ENCODE measurements around the gene MMP20.

Gene MMP20

GRCh38 chr11:102655547-102655946 lies 30.4 kb upstream of the MMP20 start:
- Histone ChIP-seq H3K4me1 (ENCODE audit: control insufficient read depth, insufficient read depth, low read length) (no peaks in the 10 kb centered on the region), H3K9me3 (ENCODE audit: control insufficient read depth, insufficient read depth, low read depth, low read length) (no peaks in the 10 kb centered on the region), H3K27ac (ENCODE audit: extremely low read depth, low read depth, low read length) (no peak overlapping the region), H3K4me3 (ENCODE audit: low read depth, low read length) (no peak overlapping the region), H3K36me3 (ENCODE audit: control insufficient read depth in 2 of 2, insufficient read depth in 1 of 2, low read length in 2 of 2) (no peaks in the 10 kb centered on the region)
- CTCF ChIA-PET = no interaction called here
- TF ChIP-seq KLF17 (tag by site-specific recombination; IDR thresholded peaks at IDR 0.05) = no peak
- POLR2A ChIA-PET = no interaction called here

DNA sequence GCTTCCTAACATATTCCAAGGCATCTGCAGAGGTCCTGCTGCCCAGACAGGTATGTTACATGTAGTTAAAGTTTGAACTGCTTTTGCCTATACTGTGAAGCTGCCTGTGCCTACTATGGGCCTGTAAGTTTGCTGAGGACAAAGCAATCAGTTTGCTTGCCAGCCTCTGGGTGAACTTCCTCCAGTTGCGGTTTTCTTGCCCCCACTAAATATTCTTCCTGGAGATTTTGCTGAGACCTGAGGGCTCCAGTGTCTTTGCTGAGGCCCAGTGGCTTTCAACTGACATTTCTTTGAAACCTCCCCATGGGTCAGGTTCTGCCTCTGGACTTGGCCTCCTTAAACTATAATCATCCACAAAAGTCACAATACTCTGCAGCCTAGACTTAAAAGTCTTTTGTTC lies 29.6 kb upstream of the MMP20 start:
- Histone ChIP-seq H3K9me3 (ENCODE audit: control insufficient read depth, insufficient read depth, low read depth, low read length) (no peaks in the 10 kb centered on the region), H3K36me3 (ENCODE audit: control insufficient read depth in 2 of 2, insufficient read depth in 1 of 2, low read length in 2 of 2) (no peaks in the 10 kb centered on the region), H3K27ac (ENCODE audit: extremely low read depth, low read depth, low read length) (no peak overlapping the region), H3K4me1 (ENCODE audit: control insufficient read depth, insufficient read depth, low read length) (no peaks in the 10 kb centered on the region), H3K4me3 (ENCODE audit: low read depth, low read length) (no peak overlapping the region)
- ChIA-PET POLR2A (no interaction called here), CTCF (interaction anchor here (0.6 to 0.7 kb wide), 2 partner anchors 1155 to 1421 kb away, joined by 3 read pairs; no protein-coding TSS in a partner anchor)
- TF ChIP-seq, protein P1, sequence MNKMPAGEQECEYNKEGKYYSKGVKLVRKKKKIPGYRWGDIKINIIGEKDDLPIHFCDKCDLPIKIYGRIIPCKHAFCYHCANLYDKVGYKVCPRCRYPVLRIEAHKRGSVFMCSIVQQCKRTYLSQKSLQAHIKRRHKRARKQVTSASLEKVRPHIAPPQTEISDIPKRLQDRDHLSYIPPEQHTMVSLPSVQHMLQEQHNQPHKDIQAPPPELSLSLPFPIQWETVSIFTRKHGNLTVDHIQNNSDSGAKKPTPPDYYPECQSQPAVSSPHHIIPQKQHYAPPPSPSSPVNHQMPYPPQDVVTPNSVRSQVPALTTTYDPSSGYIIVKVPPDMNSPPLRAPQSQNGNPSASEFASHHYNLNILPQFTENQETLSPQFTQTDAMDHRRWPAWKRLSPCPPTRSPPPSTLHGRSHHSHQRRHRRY (tag by site-specific recombination; IDR thresholded peaks at IDR 0.05) = no peak
- TF ChIP-seq ZBTB7A (tag by site-specific recombination; IDR thresholded peaks at IDR 0.05; ENCODE audit: low read depth) (no peak), YY2 (tag by site-specific recombination; IDR thresholded peaks at IDR 0.05) (no peak), GLI2 (tag by site-specific recombination; IDR thresholded peaks at IDR 0.05; ENCODE audit: borderline replicate concordance, low read depth) (no peak), ZNF223 (tag by site-specific recombination; IDR thresholded peaks at IDR 0.05) (no peak), ZNF184 (tag by site-specific recombination; IDR thresholded peaks at IDR 0.05) (no peak), ZNF626 (tag by site-specific recombination; IDR thresholded peaks at IDR 0.05) (no peak), HOXD13 (CRISPR knock-in tag; IDR thresholded peaks at IDR 0.05; ENCODE audit: borderline replicate concordance) (no peak), ZNF292 (tag by site-specific recombination; IDR thresholded peaks at IDR 0.05; ENCODE audit: borderline replicate concordance, low read depth) (no peak)
- TF ChIP-seq, protein P2, sequence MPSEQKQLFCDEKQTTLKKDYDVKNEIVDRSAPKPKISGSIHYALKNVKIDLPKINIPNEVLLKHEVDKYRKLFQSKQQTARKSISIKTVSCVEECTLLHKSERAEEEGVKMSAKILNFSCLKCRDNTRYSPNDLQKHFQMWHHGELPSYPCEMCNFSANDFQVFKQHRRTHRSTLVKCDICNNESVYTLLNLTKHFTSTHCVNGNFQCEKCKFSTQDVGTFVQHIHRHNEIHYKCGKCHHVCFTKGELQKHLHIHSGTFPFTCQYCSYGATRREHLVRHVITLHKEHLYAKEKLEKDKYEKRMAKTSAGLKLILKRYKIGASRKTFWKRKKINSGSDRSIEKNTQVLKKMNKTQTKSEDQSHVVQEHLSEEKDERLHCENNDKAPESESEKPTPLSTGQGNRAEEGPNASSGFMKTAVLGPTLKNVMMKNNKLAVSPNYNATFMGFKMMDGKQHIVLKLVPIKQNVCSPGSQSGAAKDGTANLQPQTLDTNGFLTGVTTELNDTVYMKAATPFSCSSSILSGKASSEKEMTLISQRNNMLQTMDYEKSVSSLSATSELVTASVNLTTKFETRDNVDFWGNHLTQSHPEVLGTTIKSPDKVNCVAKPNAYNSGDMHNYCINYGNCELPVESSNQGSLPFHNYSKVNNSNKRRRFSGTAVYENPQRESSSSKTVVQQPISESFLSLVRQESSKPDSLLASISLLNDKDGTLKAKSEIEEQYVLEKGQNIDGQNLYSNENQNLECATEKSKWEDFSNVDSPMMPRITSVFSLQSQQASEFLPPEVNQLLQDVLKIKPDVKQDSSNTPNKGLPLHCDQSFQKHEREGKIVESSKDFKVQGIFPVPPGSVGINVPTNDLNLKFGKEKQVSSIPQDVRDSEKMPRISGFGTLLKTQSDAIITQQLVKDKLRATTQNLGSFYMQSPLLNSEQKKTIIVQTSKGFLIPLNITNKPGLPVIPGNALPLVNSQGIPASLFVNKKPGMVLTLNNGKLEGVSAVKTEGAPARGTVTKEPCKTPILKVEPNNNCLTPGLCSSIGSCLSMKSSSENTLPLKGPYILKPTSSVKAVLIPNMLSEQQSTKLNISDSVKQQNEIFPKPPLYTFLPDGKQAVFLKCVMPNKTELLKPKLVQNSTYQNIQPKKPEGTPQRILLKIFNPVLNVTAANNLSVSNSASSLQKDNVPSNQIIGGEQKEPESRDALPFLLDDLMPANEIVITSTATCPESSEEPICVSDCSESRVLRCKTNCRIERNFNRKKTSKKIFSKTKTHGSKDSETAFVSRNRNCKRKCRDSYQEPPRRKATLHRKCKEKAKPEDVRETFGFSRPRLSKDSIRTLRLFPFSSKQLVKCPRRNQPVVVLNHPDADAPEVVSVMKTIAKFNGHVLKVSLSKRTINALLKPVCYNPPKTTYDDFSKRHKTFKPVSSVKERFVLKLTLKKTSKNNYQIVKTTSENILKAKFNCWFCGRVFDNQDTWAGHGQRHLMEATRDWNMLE (tag by site-specific recombination; conservative IDR thresholded peaks at IDR 0.05; ENCODE audit: low read depth) = no peak

DNA sequence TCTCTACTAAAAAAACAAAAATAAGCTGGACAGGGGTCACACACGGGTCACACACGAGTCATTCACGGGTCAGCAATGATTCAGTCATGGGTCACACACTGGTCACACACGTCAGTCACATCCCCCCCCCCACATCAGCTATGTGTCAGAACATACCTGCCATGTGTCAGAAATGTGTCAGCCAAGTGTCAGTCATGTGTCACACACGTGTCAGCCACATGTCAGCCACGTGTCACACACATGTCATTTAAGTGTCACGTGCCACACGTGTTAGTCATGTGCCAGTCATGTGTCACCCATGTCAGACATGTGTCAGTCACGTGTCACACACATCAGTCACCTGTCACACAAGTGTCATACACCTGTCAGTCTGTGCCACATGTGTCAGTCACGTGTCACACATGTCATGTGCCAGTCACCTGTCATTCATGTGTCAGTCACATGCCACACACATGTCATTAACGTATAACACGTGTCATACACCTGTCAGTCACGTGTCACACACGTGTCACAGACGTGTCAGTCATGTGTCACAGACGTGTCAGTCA lies 28.7 kb upstream of the MMP20 start:
- Histone ChIP-seq H3K27ac (ENCODE audit: extremely low read depth, low read depth, low read length) (no peak overlapping the region), H3K4me1 (ENCODE audit: control insufficient read depth, insufficient read depth, low read length) (no peaks in the 10 kb centered on the region), H3K4me3 (ENCODE audit: low read depth, low read length) (no peak overlapping the region), H3K9me3 (ENCODE audit: control insufficient read depth, insufficient read depth, low read depth, low read length) (no peaks in the 10 kb centered on the region), H3K36me3 (ENCODE audit: control insufficient read depth in 2 of 2, insufficient read depth in 1 of 2, low read length in 2 of 2) (no peaks in the 10 kb centered on the region)
- ChIA-PET POLR2A (no interaction called here), CTCF (interaction anchor here (0.9 to 1.6 kb wide), 2 partner anchors 13 to 287 kb away, joined by 3 to 4 read pairs; no protein-coding TSS in a partner anchor)
- TF ChIP-seq TSHZ1 (tag by site-specific recombination; IDR thresholded peaks at IDR 0.05; ENCODE audit: borderline replicate concordance) = 0 out of 2 replicates have a peak, but pooled peaks have one; percentile 25
- TF ChIP-seq ZBTB7A (tag by site-specific recombination; IDR thresholded peaks at IDR 0.05; ENCODE audit: low read depth) = no peak

All from HEK293 (cell line).